Caki2 (cell line): ENCODE measurements around the gene HADH. TPM values are rescaled to one million over a fixed set of nuclear protein-coding genes. Genes with fewer than 3 reads are reported as not detected.

Source experiments
- DNase-seq: peaks from one replicate; pipeline ENCODE4 v3.0.0-alpha.2; 2015; ENCODE audit warnings: low read depth
- in situ Hi-C: cut with HindIII; loops from 2 replicates; pipeline ENCODE4 v1.10.0; 2016; ENCODE audit warnings: low sequenced_read_pairs, low pct_unique_long_range_greater_than_20kb, mixed read lengths
- total RNA-seq: library from RNA; depleted of rRNA; stranded (reverse); fragments of >200 nt; shearing (Covaris generic); gene quantifications from 2 replicates; pipeline ENCODE4 v1.2.3, GENCODE V29; 2014; ENCODE audit warnings: low replicate concordance

Gene HADH
- total RNA-seq, 1 experiment from 2014 or later: 20.8 TPM

- in situ Hi-C loops: no loop called here
Measured at GRCh38 chr4:108018884-108019187, 29.1 kb downstream of the HADH start.

GRCh38 chr4:108024085-108024877, 34.6 kb downstream of the HADH start:
- in situ Hi-C loops: no loop called here
- no peak for DNase-seq

More at GRCh38 chr4:108018884-108019187, 29.1 kb downstream of the HADH start:
- no peak for DNase-seq

- no peak for DNase-seq
- in situ Hi-C loops: no loop called here
Measured at GRCh38 chr4:108024878-108025165, 35.1 kb downstream of the HADH start.

GRCh38 chr4:108029016-108029720, 39.5 kb downstream of the HADH start:
- no peak for DNase-seq
- in situ Hi-C loops: no loop called here

GRCh38 chr4:108029731-108030130, 40.0 kb downstream of the HADH start:
- in situ Hi-C loops: no loop called here
- no peak for DNase-seq

GRCh38 chr4:108030332-108030731, 40.6 kb downstream of the HADH start:
- DNase-seq: no peak
- in situ Hi-C loops: no loop called here

- no peak for DNase-seq
- in situ Hi-C loops: no loop called here
Measured at GRCh38 chr4:108031427-108032083, 41.9 kb downstream of the HADH start.

- in situ Hi-C loops: no loop called here
- DNase-seq: no peak
Measured at GRCh38 chr4:108033348-108033747, 43.7 kb downstream of the HADH start.

- DNase-seq: no peak
- in situ Hi-C loops: no loop called here
Measured at GRCh38 chr4:108034565-108034964, 44.9 kb downstream of the HADH start.

- DNase-seq: no peak
- in situ Hi-C loops: no loop called here
Measured at GRCh38 chr4:108035691-108036090, 46.0 kb downstream of the HADH start.

GRCh38 chr4:108036213-108036612, 46.5 kb downstream of the HADH start:
- in situ Hi-C loops: no loop called here
- DNase-seq: no peak

- DNase-seq: no peak
- in situ Hi-C loops: no loop called here
Measured at GRCh38 chr4:108037884-108038283, 48.2 kb downstream of the HADH start.

- no peak for DNase-seq
- in situ Hi-C loops: no loop called here
Measured at GRCh38 chr4:108042927-108043326, 53.2 kb downstream of the HADH start.

- DNase-seq: no peak
- in situ Hi-C loops: no loop called here
Measured at GRCh38 chr4:108043526-108043925, 53.8 kb downstream of the HADH start.

- DNase-seq: no peak
- in situ Hi-C loops: no loop called here
Measured at GRCh38 chr4:108044951-108045686, 55.4 kb downstream of the HADH start.

- no peak for DNase-seq
- in situ Hi-C loops: no loop called here
Measured at GRCh38 chr4:108045687-108046024, 56.0 kb downstream of the HADH start.

GRCh38 chr4:108047199-108047598, 57.5 kb downstream of the HADH start:
- no peak for DNase-seq
- in situ Hi-C loops: no loop called here

GRCh38 chr4:108048157-108048556, 58.5 kb downstream of the HADH start:
- DNase-seq: no peak
- in situ Hi-C loops: no loop called here

GRCh38 chr4:108048997-108049396, 59.3 kb downstream of the HADH start:
- DNase-seq: no peak
- in situ Hi-C loops: no loop called here
